Epithelial cell of prostate (primary cell): ENCODE results near the gene BLM.

ENCODE experiments used
- DNase-seq: peaks from one replicate; pipeline ENCODE4 v3.0.0-alpha.2; 2011; ENCODE audit warnings: low read depth, low spot score
- H3K27ac ChIP-seq: fragments of 450-650 bp; 2 replicates; pipeline ENCODE4 v1.5.1; 2017; ENCODE audit warnings: mild to moderate bottlenecking

BLM gene

DNA sequence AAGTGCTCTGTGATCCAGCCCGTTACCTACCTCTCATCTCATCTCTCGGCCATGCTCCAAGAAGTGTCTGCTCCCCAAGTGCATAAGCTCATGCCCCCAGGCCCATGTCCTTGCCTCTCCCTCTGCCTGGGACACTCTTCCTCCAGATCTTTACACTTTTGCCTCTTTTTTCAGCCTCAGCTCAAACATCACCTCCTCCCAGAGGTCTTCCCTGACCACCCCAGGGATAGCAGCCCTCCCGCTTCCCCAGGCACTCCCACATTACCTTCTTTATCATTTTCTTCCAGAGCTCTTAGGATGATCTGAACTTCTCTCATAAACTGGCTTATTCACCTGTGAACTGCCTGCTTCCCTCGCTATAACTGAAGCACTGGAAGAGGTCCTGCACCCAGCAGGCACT, 148.6 kb downstream of the BLM start:
- no peak overlapping the region for H3K27ac ChIP-seq
- no peak for DNase-seq
